Hematopoietic multipotent progenitor cell treated with erythropoietin and hydrocortisone succinate and interleukin-3 and kit ligand, for 17 days (in vitro differentiated cells): ENCODE measurements around the gene SPG11.
A peak's percentile ranks its signal among the peaks of the same experiment; 100 is the strongest.
"Not testable (repeated sequence)": the region's sequence is repeated elsewhere in the genome, so short reads cannot be mapped to it uniquely, and the experiment has no call there.

Experiments
- DNase-seq: peaks from one replicate; pipeline ENCODE4 v3.0.0-alpha.2; 2015; ENCODE audit warnings: low spot score

The SPG11 gene, protein sequence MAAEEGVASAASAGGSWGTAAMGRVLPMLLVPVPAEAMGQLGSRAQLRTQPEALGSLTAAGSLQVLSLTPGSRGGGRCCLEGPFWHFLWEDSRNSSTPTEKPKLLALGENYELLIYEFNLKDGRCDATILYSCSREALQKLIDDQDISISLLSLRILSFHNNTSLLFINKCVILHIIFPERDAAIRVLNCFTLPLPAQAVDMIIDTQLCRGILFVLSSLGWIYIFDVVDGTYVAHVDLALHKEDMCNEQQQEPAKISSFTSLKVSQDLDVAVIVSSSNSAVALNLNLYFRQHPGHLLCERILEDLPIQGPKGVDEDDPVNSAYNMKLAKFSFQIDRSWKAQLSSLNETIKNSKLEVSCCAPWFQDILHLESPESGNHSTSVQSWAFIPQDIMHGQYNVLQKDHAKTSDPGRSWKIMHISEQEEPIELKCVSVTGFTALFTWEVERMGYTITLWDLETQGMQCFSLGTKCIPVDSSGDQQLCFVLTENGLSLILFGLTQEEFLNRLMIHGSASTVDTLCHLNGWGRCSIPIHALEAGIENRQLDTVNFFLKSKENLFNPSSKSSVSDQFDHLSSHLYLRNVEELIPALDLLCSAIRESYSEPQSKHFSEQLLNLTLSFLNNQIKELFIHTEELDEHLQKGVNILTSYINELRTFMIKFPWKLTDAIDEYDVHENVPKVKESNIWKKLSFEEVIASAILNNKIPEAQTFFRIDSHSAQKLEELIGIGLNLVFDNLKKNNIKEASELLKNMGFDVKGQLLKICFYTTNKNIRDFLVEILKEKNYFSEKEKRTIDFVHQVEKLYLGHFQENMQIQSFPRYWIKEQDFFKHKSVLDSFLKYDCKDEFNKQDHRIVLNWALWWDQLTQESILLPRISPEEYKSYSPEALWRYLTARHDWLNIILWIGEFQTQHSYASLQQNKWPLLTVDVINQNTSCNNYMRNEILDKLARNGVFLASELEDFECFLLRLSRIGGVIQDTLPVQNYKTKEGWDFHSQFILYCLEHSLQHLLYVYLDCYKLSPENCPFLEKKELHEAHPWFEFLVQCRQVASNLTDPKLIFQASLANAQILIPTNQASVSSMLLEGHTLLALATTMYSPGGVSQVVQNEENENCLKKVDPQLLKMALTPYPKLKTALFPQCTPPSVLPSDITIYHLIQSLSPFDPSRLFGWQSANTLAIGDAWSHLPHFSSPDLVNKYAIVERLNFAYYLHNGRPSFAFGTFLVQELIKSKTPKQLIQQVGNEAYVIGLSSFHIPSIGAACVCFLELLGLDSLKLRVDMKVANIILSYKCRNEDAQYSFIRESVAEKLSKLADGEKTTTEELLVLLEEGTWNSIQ (N-terminal part only)

DNA sequence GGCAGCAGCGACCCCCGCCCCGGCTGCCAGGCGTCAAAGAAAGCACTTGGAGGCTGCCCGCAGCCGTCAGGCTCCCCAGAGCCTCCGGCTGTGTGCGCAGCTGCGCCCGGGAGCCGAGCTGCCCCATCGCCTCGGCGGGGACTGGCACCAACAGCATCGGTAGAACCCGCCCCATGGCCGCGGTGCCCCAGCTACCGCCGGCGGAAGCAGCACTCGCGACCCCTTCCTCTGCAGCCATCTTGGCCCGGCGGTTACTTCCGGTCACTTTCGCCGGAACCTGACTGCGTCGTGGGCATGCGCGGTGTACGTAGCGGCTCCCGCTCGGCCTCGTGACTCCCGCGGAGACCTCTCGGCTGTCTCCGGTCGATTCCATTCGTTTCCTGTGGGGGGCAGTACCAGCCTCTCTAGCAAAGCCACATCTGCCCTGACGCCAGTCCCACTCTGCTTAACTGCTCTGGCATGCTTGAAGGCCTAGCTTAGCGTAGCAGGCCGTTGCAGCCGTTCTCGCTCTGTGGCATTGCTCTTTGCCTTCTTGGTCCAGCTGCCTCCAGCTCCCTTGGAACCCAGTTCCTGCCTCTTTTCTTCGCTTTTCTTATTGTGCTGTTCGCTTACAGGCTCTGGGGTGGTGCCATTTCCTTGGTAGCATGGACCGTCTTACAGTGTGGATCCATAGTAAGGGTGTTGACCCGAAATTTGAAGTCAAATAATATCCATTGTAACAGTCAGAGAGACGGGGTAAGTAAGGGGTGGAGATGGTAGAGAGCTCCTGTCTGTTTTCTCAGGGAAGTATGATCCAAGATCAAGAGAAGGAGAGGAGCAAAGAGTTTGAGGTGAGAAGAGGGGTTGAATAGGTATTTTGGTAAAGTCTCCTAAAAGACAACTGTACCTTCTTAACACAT is at the start of gene SPG11:
TSS of gene SPG11 (minus strand) at position 253 of the 899 bp plus-strand sequence. CDS start at position 238, 15 bp downstream.
- peak; percentile 97 for DNase-seq

DNA sequence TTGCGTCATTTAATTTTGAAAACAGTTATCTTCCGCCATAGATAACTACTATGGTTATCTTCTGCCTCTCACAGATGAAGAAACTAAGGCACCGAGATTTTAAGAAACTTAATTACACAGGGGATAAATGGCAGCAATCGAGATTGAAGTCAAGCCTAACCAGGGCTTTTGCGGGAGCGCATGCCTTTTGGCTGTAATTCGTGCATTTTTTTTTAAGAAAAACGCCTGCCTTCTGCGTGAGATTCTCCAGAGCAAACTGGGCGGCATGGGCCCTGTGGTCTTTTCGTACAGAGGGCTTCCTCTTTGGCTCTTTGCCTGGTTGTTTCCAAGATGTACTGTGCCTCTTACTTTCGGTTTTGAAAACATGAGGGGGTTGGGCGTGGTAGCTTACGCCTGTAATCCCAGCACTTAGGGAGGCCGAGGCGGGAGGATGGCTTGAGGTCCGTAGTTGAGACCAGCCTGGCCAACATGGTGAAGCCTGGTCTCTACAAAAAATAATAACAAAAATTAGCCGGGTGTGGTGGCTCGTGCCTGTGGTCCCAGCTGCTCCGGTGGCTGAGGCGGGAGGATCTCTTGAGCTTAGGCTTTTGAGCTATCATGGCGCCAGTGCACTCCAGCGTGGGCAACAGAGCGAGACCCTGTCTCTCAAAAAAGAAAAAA is 49.0 kb upstream of the SPG11 start:
- peak; percentile 85 for DNase-seq

DNA sequence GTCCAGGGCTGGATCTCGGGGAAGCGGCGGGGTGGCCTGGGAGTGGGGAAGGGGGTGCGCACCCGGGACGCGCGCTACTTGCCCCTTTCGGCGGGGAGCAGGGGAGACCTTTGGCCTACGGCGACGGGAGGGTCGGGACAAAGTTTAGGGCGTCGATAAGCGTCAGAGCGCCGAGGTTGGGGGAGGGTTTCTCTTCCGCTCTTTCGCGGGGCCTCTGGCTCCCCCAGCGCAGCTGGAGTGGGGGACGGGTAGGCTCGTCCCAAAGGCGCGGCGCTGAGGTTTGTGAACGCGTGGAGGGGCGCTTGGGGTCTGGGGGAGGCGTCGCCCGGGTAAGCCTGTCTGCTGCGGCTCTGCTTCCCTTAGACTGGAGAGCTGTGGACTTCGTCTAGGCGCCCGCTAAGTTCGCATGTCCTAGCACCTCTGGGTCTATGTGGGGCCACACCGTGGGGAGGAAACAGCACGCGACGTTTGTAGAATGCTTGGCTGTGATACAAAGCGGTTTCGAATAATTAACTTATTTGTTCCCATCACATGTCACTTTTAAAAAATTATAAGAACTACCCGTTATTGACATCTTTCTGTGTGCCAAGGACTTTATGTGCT is 48.4 kb upstream of the SPG11 start:
- no peak for DNase-seq

DNA sequence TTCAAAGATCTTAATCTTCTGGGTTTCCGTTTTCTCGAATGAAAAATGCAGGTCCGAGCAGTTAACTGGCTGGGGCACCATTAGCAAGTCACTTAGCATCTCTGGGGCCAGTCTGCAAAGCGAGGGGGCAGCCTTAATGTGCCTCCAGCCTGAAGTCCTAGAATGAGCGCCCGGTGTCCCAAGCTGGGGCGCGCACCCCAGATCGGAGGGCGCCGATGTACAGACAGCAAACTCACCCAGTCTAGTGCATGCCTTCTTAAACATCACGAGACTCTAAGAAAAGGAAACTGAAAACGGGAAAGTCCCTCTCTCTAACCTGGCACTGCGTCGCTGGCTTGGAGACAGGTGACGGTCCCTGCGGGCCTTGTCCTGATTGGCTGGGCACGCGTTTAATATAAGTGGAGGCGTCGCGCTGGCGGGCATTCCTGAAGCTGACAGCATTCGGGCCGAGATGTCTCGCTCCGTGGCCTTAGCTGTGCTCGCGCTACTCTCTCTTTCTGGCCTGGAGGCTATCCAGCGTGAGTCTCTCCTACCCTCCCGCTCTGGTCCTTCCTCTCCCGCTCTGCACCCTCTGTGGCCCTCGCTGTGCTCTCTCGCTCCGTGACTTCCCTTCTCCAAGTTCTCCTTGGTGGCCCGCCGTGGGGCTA is 47.8 kb upstream of the SPG11 start, which contains the start of the genes B2M and PATL2:
TSS of gene B2M (plus strand) at position 422 of the 647 bp plus-strand sequence. CDS start at position 452, 30 bp downstream.
TSS of gene PATL2 (minus strand) at position 228 of the 647 bp plus-strand sequence. CDS start 34,833 bp downstream, outside the sequence.
- peak; percentile 99 for DNase-seq

DNA sequence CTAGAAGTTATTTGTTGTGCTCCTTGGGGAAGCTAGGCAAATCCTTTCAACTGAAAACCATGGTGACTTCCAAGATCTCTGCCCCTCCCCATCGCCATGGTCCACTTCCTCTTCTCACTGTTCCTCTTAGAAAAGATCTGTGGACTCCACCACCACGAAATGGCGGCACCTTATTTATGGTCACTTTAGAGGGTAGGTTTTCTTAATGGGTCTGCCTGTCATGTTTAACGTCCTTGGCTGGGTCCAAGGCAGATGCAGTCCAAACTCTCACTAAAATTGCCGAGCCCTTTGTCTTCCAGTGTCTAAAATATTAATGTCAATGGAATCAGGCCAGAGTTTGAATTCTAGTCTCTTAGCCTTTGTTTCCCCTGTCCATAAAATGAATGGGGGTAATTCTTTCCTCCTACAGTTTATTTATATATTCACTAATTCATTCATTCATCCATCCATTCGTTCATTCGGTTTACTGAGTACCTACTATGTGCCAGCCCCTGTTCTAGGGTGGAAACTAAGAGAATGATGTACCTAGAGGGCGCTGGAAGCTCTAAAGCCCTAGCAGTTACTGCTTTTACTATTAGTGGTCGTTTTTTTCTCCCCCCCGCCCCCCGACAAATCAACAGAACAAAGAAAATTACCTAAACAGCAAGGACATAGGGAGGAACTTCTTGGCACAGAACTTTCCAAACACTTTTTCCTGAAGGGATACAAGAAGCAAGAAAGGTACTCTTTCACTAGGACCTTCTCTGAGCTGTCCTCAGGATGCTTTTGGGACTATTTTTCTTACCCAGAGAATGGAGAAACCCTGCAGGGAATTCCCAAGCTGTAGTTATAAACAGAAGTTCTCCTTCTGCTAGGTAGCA is 47.0 kb upstream of the SPG11 start:
- DNase-seq = peak; percentile 68

DNA sequence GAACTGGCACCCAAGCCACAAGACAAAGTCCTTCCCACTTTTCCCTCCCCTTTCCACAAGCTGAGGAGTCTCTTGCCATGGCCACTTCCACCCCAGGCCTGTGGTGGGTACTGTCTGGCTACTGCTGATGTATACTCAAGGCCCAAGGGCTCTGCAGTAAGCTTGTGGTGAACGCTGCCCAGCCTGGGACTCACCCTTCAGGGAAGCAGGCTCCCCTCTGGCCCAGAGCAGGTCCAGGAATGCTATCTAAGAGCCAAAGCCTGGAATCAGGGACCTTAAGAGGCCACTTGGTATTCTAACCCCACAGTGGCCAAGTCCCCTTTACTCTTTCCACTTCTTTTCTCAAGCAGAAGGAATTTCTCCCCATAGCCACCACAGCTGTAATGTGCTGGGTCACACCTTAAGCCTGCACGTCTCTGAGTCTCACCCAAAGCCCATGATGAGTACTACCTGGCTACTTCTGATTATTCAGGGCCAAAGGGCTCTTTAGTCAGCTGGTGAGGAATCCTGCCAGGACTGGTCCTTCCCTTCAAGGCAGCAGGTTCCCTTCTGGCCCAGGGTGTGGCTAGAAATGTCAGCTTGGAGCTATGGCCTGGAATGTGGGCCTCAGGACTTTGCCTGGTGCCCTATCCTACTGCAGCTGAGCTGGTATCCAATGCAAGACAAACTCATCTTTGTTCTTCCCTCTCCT is 43.6 kb upstream of the SPG11 start:
- no peak for DNase-seq

DNA sequence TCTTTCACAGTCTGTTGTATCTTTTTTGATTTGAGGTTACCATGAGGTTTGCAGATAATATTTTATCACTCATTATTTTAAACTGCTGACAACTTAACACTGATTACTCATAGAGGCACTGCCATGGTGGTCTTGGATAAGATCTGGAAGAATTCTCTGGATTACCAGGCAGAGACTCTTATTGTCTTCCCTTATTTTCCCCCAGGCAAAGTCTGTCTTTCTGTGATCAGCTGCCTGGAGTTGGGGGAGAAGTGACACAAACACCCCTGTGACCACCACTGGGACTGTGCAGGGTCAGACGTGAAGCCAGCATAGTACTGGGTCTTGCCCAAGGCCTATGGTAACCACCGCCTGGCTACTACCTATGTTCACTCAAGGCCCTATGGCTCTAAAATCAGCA is 42.9 kb upstream of the SPG11 start:
- no peak for DNase-seq

DNA sequence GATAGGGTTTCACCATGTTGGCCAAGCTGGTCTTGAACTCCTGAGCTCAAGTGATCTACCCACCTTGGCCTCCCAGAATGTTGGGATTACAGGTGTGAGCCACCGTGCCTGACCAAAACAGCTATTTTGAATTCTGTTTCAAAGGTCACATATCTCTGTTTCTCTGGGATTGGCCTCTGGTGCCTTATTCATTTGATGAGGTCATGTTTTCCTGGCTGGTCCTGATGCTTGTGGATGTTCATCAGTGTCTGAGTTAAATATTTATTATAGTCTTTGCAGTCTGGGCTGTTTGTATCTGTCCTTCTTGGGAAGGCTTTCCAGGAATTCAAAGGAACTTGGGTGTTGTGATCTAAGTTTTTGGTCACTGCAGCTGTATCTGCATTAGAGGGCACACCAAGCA is 42.5 kb upstream of the SPG11 start:
- DNase-seq = no peak

DNA sequence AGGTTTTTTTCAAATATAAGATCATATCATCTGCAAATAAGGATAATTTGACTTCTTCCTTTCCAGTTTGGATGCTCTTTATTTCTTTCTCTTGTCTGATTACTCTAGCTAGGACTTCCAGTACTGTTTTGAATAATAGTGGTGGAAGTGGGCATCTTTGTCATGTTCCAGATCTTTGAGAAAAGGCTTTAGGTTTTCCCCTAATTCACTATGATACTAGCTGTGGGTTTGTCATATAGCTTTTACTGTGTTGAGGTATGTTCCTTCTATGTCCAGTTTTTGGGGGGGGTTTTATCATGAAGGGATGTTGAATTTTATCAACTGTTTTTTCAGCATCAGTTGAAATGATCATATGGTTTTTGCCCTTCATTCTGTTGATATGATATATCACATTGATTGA is 37.2 kb upstream of the SPG11 start:
- not testable (repeated sequence) for DNase-seq

DNA sequence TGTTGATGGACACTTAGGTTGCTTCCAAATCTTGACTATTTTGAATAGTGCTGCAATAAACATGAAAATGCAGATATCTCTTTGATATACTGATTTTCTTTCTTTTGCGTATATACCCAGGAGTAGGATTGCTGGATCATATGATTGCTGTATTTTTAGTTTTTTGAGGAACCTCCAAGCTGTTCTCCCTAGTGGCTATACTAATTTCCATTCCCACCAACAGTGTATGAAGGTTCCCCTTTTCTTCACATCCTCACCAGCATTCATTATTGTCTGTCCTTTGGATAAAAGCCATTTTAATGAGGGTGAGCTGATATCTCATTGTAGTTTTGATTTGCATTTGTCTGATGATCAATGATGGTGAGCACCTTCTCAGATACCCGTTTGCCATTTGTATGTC is 35.2 kb upstream of the SPG11 start:
- DNase-seq = no peak

DNA sequence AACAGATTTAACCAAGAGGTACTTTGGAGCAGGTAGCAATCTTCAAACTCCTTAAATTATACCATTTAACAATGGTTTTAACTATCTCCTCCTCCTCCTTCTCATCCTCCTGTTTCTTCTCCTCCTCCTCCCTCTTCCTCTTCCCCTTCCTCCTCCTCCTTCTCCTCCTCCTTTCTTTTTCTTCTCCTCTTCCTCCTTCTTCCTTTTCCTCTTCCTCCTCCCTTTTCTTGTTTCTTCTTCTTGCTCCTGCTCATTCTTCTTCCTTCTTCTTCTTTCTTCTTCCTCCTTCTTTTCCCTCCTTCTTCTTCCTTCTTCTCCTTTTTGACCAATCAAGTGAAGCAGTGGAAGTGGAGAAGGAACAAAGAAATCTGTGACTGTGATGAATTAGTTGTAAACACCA is 33.6 kb upstream of the SPG11 start:
- DNase-seq = no peak

DNA sequence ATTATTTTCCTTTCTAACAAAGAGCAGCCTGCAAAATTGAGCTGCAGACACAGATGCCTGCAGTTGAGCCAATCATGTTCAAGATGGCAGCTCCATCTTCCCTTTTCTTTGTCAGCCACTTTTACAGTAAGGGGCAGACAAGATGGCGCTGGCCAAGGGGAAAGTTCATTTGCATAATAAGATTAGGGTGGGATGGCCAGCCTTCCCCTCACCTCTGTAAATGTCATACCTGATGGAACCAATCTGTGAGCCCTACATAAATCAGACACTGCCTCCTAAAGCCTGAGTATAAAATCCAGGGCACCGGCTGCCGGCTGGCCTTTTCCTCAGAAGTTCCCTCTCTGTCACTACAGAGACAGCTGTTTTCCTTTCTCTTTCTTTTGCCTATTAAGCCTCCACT is 31.8 kb upstream of the SPG11 start:
- no peak for DNase-seq

DNA sequence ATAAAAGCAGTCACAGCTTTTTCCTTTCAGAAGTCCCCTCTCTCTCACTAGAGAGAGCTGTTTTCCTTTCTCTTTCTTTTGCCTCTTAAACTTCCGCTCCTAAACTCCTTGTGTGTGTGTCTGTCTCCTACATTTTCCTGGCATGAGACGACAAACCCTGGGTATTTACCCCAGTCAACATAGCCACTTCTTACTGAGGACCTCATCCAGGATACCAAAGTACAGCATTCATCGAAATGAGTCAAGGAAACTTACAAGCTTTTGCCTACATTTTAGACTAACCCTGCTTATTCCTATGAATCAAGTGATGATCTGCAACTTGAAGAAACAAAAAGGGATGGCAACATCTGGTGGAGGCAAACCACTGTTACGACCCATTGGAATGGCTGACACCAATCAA is 31.0 kb upstream of the SPG11 start:
- DNase-seq = no peak

DNA sequence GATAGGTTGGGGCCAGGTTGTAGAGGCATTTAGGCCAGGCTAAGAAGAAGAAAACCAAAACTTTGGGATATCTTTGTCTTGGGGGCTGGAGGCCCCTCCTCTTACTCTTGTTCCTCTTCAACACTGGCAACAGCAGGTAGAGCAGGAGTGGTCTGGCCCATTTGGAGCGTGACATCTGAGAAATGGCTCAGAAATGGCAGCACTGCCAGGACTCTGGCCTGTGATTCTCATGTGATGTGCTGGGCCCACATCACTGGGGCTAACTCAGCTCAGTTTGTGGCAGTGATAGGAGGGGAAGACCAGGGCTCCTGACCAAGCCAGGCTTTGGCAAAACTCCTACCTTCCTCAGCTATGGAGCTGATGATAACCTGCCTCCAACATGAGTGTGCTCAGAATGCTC is 29.2 kb upstream of the SPG11 start:
- DNase-seq = no peak

DNA sequence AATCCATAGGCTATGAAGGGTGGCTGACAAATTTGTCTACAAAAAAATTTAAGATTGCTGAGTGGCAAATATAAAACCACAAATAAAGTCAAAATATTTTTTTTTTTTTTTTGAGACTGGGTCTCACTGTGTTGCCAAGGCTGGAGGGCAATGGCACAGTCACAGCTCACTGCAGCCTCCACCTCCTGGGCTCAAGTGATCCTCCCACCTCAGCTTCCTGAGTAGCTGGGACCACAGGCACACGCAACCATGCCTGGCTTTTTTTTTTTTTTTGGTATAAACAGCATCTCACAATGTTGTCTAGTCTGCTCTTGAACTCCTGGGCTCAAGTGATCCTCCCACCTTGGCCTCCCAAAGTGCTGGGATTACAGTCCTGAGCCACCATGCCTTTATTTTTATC is 26.8 kb upstream of the SPG11 start:
- not testable (repeated sequence) for DNase-seq

DNA sequence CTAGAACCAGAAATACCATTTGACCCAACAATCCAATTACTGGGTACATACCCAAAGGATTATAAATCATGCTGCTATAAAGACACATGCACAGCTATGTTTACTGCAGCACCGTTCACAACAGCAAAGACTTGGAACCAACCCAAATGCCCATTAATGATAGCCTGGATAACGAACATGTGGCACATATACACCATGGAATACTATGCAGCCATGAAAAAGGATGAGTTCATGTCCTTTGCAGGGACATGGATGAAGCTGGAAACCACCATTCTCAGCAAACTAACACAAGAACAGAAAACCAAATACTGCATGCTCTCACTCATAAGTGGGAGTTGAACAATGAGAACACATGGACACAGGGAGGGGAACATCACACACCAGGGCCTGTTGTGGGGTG is 25.9 kb upstream of the SPG11 start:
- DNase-seq = not testable (repeated sequence)

DNA sequence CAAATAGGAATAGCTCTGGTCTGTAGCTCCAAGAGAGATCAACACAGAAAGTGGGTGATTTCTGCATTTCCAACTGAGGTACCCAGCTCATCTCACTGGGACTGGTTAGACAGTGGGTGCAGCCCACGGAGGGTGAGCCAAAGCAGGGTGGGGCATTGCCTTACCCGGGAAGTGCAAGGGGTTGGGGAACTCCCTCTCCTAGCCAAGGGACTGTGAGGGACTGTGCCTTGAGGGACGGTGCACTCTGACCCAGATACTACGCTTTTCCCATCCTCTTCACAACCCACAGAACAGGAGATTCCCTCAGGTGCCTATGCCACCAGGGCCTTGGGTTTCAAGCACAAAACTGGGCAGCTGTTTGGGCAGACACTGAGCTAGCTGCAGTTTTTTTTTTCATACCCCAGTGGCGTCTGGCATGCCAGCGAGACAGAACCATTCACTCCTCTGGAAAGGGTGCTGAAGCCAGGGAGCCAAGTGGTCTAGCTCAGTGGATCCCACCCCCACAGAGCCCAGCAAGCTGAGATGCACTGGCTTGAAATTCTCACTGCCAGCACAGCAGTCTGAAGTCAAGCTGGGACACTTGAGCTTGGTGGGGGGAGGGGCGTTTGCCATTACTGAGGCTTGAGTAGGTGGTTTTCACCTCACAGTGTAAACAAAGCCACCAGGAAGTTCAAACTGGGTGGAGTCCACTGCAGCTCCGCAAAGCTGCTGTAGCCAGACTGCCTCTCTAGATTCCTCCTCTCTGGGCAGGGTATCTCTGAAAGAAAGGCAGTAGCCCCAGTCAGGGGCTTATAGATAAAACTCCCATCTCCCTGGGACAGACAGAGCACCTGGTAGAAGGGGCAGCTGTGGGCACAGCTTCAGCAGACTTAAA is 19.6 kb upstream of the SPG11 start:
- DNase-seq = not testable (repeated sequence)
